SK-N-MC (cell line): ENCODE results near the gene KCTD11.
"Not testable (repeated sequence)": the region's sequence is repeated elsewhere in the genome, so short reads cannot be mapped to it uniquely, and the experiment has no call there.

Source experiments
- DNase-seq: peaks from one replicate; pipeline ENCODE4 v3.0.0-alpha.2; 2011; ENCODE audit warnings: low read depth, low spot score
- H3K27ac ChIP-seq: fragments of 200-600 bp; sonication (generic); 2 replicates; pipeline ENCODE4 v1.5.1; 2016; ENCODE audit warnings: mixed run types
- H3K36me3 ChIP-seq: fragments of 200-600 bp; sonication (generic); 2 replicates; pipeline ENCODE4 v1.6.1; 2017; ENCODE audit warnings: antibody characterized with exemption, low read length, mixed read lengths; ENCODE audit not compliant: insufficient read depth
- H3K4me3 ChIP-seq: fragments of 200-600 bp; sonication (generic); 2 replicates; pipeline ENCODE4 v1.5.1; 2016
- H3K9ac ChIP-seq: fragments of 200-600 bp; sonication (generic); 2 replicates; pipeline ENCODE4 v1.8.0; 2017; ENCODE audit warnings: mixed run types, mixed read lengths; ENCODE audit not compliant: insufficient read length
- H3K9me3 ChIP-seq: fragments of 200-600 bp; sonication (generic); 2 replicates; pipeline ENCODE4 v1.6.1; 2017; ENCODE audit warnings: low read depth, mild to moderate bottlenecking, antibody characterized with exemption, low read length, moderate library complexity, mixed read lengths
- EZH2 ChIP-seq: fragments of 200-600 bp; sonication (generic); IDR thresholded peaks from one replicate; pipeline ENCODE4 v1.6.1; 2017; ENCODE audit warnings: antibody characterized with exemption
- FOXP2 ChIP-seq: optimal IDR thresholded peaks from 2 replicates; pipeline ENCODE3; 2011; ENCODE audit warnings: mild to moderate bottlenecking, moderate library complexity; ENCODE audit not compliant: insufficient read depth; ENCODE audit errors: extremely low read length, control extremely low read depth
- POLR2AphosphoS5 ChIP-seq: IDR thresholded peaks from 2 replicates; pipeline ENCODE4 v1.6.1; 2012; ENCODE audit warnings: mild to moderate bottlenecking, low read depth, low read length, borderline replicate concordance

The KCTD11 gene

GRCh38 chr17:7334938-7335538 lies 16.9 kb upstream of the KCTD11 start:
- Histone ChIP-seq H3K4me3 (no peak overlapping the region), H3K36me3 (no peaks in the 10 kb centered on the region), H3K27ac (no peak overlapping the region), H3K9ac (no peak overlapping the region), H3K9me3 (no peaks in the 10 kb centered on the region)
- DNase-seq = no peak
- TF ChIP-seq FOXP2 = no peak
- no peak for TF ChIP-seq POLR2AphosphoS5
- no peak for TF ChIP-seq EZH2

DNA sequence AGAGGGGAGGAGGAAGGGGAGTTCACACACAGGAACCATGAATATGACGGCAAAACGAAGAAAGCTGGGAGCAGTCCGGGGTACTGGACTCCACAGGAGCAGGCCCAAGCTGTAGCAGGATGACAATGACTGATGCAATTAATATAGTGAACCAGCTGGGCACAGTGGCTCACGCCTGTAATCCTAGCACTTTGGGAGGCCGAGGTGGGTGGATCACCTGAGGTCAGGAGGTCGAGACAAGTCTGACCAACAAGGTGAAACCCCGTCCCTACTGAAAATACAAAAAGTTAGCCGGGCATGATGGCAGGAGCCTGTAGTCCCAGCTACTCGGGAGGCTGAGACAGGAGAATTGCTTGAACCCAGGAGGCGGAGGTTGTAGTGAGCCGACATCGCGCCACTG lies 16.2 kb upstream of the KCTD11 start:
- not testable (repeated sequence) for DNase-seq, H3K9me3 ChIP-seq, H3K27ac ChIP-seq, H3K4me3 ChIP-seq, H3K36me3 ChIP-seq, H3K9ac ChIP-seq

- Histone ChIP-seq H3K9ac (no peak within 1 kb of the TSS), H3K9me3 (no peaks in the 10 kb centered on the region), H3K4me3 (no peak within 1 kb of the TSS), H3K27ac (no peak within 1 kb of the TSS), H3K36me3 (no peaks in the 10 kb centered on the region)
- TF ChIP-seq EZH2 (no peak), POLR2AphosphoS5 (no peak), FOXP2 (no peak)
- no peak for DNase-seq
Measured at GRCh38 chr17:7336240-7337175, 15.5 kb upstream of the KCTD11 start, which contains the start of gene ACAP1. Gene ACAP1 (plus strand): TSS chr17:7336529. CDS start chr17:7336735, 206 bp downstream.

GRCh38 chr17:7337600-7337999 lies 14.4 kb upstream of the KCTD11 start:
- H3K9ac ChIP-seq, H3K27ac ChIP-seq, H3K36me3 ChIP-seq, DNase-seq, H3K4me3 ChIP-seq, H3K9me3 ChIP-seq: not testable (repeated sequence)

GRCh38 chr17:7340179-7340578 lies 11.8 kb upstream of the KCTD11 start:
- no peak overlapping the region for H3K27ac ChIP-seq
- no peak for DNase-seq
- no peak overlapping the region for H3K9ac ChIP-seq
- TF ChIP-seq FOXP2 = no peak
- TF ChIP-seq POLR2AphosphoS5 = no peak
- TF ChIP-seq EZH2 = no peak
- no peaks in the 10 kb centered on the region for H3K36me3 ChIP-seq
- H3K4me3 ChIP-seq = no peak overlapping the region
- no peaks in the 10 kb centered on the region for H3K9me3 ChIP-seq

- H3K4me3 ChIP-seq = no peak overlapping the region
- no peaks in the 10 kb centered on the region for H3K9me3 ChIP-seq
- TF ChIP-seq EZH2 = no peak
- no peak for TF ChIP-seq POLR2AphosphoS5
- TF ChIP-seq FOXP2 = no peak
- DNase-seq = no peak
- no peak overlapping the region for H3K27ac ChIP-seq
- no peaks in the 10 kb centered on the region for H3K36me3 ChIP-seq
- no peak overlapping the region for H3K9ac ChIP-seq
Measured at GRCh38 chr17:7341842-7342241, 10.1 kb upstream of the KCTD11 start.

- no peak overlapping the region for H3K9ac ChIP-seq
- no peaks in the 10 kb centered on the region for H3K36me3 ChIP-seq
- TF ChIP-seq POLR2AphosphoS5 (no peak), EZH2 (no peak), FOXP2 (no peak)
- no peak overlapping the region for H3K4me3 ChIP-seq
- DNase-seq = no peak
- H3K27ac ChIP-seq = no peak overlapping the region
- H3K9me3 ChIP-seq = no peaks in the 10 kb centered on the region
Measured at GRCh38 chr17:7343250-7343649, 8.7 kb upstream of the KCTD11 start.

- no peaks in the 10 kb centered on the region for H3K36me3 ChIP-seq
- DNase-seq = no peak
- H3K9me3 ChIP-seq = no peaks in the 10 kb centered on the region
- H3K27ac ChIP-seq = no peak overlapping the region
- H3K9ac ChIP-seq = no peak overlapping the region
- H3K4me3 ChIP-seq = no peak overlapping the region
- TF ChIP-seq EZH2 (no peak), FOXP2 (no peak), POLR2AphosphoS5 (no peak)
Measured at GRCh38 chr17:7346761-7347614, 5.0 kb upstream of the KCTD11 start.
